SK-N-SH treated with all-trans-retinoic acid at 6 μM for 48 hours (cell line): ENCODE measurements around the gene DDX18.

ENCODE experiments used
- ARNTL ChIP-seq: fragments of 450-650 bp; formaldehyde crosslinking; IDR thresholded peaks from 2 replicates; pipeline ENCODE4 v1.5.0; 2020; ENCODE audit warnings: low read depth, mild to moderate bottlenecking, moderate library complexity, borderline replicate concordance
- ESRRG ChIP-seq: fragments of 250-450 bp; sonication (Bioruptor Pico); IDR thresholded peaks from 2 replicates; pipeline ENCODE4 v1.6.1; 2021; ENCODE audit warnings: mild to moderate bottlenecking
- GLIS3 ChIP-seq: fragments of 250-450 bp; sonication (Bioruptor Pico); IDR thresholded peaks from 2 replicates; pipeline ENCODE4 v1.5.0; 2020; ENCODE audit warnings: mild to moderate bottlenecking, moderate library complexity
- RARB ChIP-seq: fragments of 250-450 bp; sonication (Bioruptor Pico); IDR thresholded peaks from 2 replicates; pipeline ENCODE4 v1.8.0; 2021; ENCODE audit warnings: mild to moderate bottlenecking, moderate library complexity
- SNAI2 ChIP-seq: fragments of 250-450 bp; sonication (Bioruptor Pico); IDR thresholded peaks from 2 replicates; pipeline ENCODE4 v1.5.0; 2020; ENCODE audit warnings: mild to moderate bottlenecking, moderate library complexity
- ZFP3 ChIP-seq: fragments of 250-450 bp; sonication (Bioruptor Pico); IDR thresholded peaks from 2 replicates; pipeline ENCODE4 v1.5.0; 2020; ENCODE audit warnings: mild to moderate bottlenecking, moderate library complexity
- ZNF565 ChIP-seq: fragments of 450-650 bp; formaldehyde crosslinking; conservative IDR thresholded peaks from 2 replicates; pipeline ENCODE4 v1.5.0; 2020; ENCODE audit warnings: low read depth, mild to moderate bottlenecking, moderate library complexity

DNA sequence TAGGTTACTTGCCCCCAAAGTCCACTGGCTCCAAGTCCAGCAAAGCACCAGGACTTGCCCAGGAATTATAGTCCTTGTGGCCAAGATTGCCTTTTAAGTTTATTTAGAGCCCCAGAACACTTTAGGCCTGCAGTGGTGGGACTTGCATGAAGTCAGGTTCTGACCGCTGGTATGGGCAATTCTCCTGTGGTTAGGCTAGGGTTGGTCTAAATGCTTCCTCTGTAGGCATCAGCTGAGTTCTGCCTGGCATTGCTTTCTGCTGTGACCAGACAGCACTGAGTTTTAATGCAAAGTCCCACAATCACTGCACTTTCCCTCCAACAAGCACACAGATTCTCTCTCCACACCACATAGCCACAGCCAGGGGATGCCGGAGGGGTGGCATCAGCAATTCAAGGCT lies 64.5 kb downstream of the DDX18 start:
- TF ChIP-seq ZFP3: no peak
- TF ChIP-seq RARB (CRISPR knock-in tag): no peak
- no peak for TF ChIP-seq ESRRG (CRISPR knock-in tag)
- TF ChIP-seq ZNF565: no peak
- no peak for TF ChIP-seq GLIS3 (CRISPR knock-in tag)
- TF ChIP-seq ARNTL (CRISPR knock-in tag): no peak
- TF ChIP-seq SNAI2: no peak
